ENCODE measurements around the gene HSPA13. TPM values are rescaled to one million over a fixed set of nuclear protein-coding genes. Genes with fewer than 3 reads are reported as not detected.

HSPA13 gene
- total RNA-seq, 1 experiment from 2014 or later = 107 TPM

Other genes with a start within 250 kb of the HSPA13 start
- gene LIPI, start 172.2 kb downstream of the HSPA13 start, total RNA-seq (2014; rRNA removed; shearing (Covaris generic)) = not detected in 2 replicates
- 0.20 TPM in 1 of 2 replicates, not detected in the other for gene RBM11, start 167.0 kb downstream of the HSPA13 start, total RNA-seq (2014; rRNA removed; shearing (Covaris generic))
- 0.32 TPM in 1 of 2 replicates, not detected in the other for gene SAMSN1, start 163.2 kb upstream of the HSPA13 start, total RNA-seq (2014; rRNA removed; shearing (Covaris generic))

Measured in M059J (cell line).